ENCODE results near the gene FBRSL1. TPM values are rescaled to one million over a fixed set of nuclear protein-coding genes. Genes with fewer than 3 reads are reported as not detected.

FBRSL1 gene
- total RNA-seq, 1 experiment from 2014 or later = 124 TPM

GRCh38 chr12:132534076-132534475 lies 44.1 kb downstream of the FBRSL1 start:
- POLR2A ChIA-PET = no interaction called here

More at GRCh38 chr12:132534076-132534475, 44.1 kb downstream of the FBRSL1 start:
- H3K27me3 ChIP-seq (ENCODE audit: insufficient read depth, low read length) = no peaks in the 10 kb centered on the region
- no peak for TF ChIP-seq CBX3 (IDR thresholded peaks at IDR 0.05; ENCODE audit: low read depth)
- TF ChIP-seq EGR1 (IDR thresholded peaks at IDR 0.05; ENCODE audit: low read depth) = no peak
- TF ChIP-seq POLR2AphosphoS5 (IDR thresholded peaks at IDR 0.05; ENCODE audit: low read depth, low read length) = no peak
- no peak for TF ChIP-seq SP1 (IDR thresholded peaks at IDR 0.05; ENCODE audit: low read depth)
- no peak for TF ChIP-seq EZH2phosphoT487 (IDR thresholded peaks at IDR 0.05; ENCODE audit: borderline replicate concordance)
- TF ChIP-seq TCF7L2 (IDR thresholded peaks at IDR 0.05; ENCODE audit: borderline replicate concordance, extremely low read depth, insufficient read depth, insufficient read length) = no peak
- no peak for TF ChIP-seq REST (IDR thresholded peaks at IDR 0.05; ENCODE audit: low read depth)
- no peak for TF ChIP-seq POLR2A (IDR thresholded peaks at IDR 0.05; ENCODE audit: borderline replicate concordance, extremely low read depth, insufficient read depth, insufficient read length)
- TF ChIP-seq FOSL1 (IDR thresholded peaks at IDR 0.05; ENCODE audit: low read depth) = no peak
- TF ChIP-seq EZH2 (IDR thresholded peaks at IDR 0.05) = no peak
- no peak for TF ChIP-seq CEBPB (IDR thresholded peaks at IDR 0.05; ENCODE audit: low read depth)
- no peak for TF ChIP-seq RAD21 (IDR thresholded peaks at IDR 0.05; ENCODE audit: low read depth)
- no peak for ATAC-seq
- no peak overlapping the region for H3K9ac ChIP-seq (ENCODE audit: low read length)
- no TSS peak for BruUV-seq (replicated peaks)
- no peaks in the 10 kb centered on the region for H3K79me2 ChIP-seq (ENCODE audit: insufficient read depth, low read length)
- CTCF ChIA-PET = no interaction called here
- no peaks in the 10 kb centered on the region for H3K36me3 ChIP-seq (ENCODE audit: control insufficient read depth in 1 of 2, insufficient read depth in 2 of 2, low read length in 2 of 2)
- intact Hi-C loops (cut with micrococcal nuclease) = no loop called here
- RAD21 ChIA-PET (ENCODE audit: low non-redundant PET in 1 of 2, low total read pairs in 2 of 2, uncharacterized antibody in 2 of 2, unreplicated experiment in 2 of 2) = no interaction called here
- H3K9me3 ChIP-seq (ENCODE audit: control insufficient read depth in 1 of 2, insufficient read depth in 1 of 2, low read depth in 1 of 2, low read length in 2 of 2) = peaks cover 6 to 24% of the 10 kb centered on the region in 2 experiments; a peak in 2 of 4 replicates
- no peak overlapping the region for H2AFZ ChIP-seq (ENCODE audit: low read depth, low read length, poor library complexity, severe bottlenecking)
- H4K20me1 ChIP-seq (ENCODE audit: insufficient read depth) = no peaks in the 10 kb centered on the region
- no peak overlapping the region for H3K27ac ChIP-seq (ENCODE audit: low read depth, low read length)
- H3K4me2 ChIP-seq (ENCODE audit: low read length) = no peak overlapping the region
- DNase-seq (ENCODE audit: low read depth, low spot score) = no peak
- no peaks in the 10 kb centered on the region for H3K9me2 ChIP-seq (ENCODE audit: insufficient read depth)
- H3K4me1 ChIP-seq (ENCODE audit: control insufficient read depth in 1 of 2, insufficient read depth in 2 of 2, low read length in 2 of 2) = no peaks in the 10 kb centered on the region
- H3K4me3 ChIP-seq (replicated peaks in 1 of 2; ENCODE audit: low read depth in 1 of 2, low read length in 2 of 2) = no peak overlapping the region
